GM12875 (cell line): ENCODE results near the gene SLC22A3.

ENCODE experiments used
- H3K4me3 ChIP-seq: one replicate; pipeline ENCODE4 v1.5.1; 2011; ENCODE audit warnings: low read depth, low read length, control low read depth
- CTCF ChIP-seq: IDR thresholded peaks from 2 replicates; pipeline ENCODE4 v1.5.1; 2011; ENCODE audit warnings: low read depth, mild to moderate bottlenecking, control low read depth, inconsistent platforms, low read length, moderate library complexity, borderline replicate concordance; ENCODE audit not compliant: insufficient read depth

The SLC22A3 gene

GRCh38 chr6:160327981-160328380 is 20.2 kb upstream of the SLC22A3 start:
- H3K4me3 ChIP-seq = no peak overlapping the region
- TF ChIP-seq CTCF = no peak

- H3K4me3 ChIP-seq = no peak overlapping the region
- no peak for TF ChIP-seq CTCF
These were observed 19.7 kb upstream of the SLC22A3 start for GRCh38 chr6:160328447-160328846.

- no peak overlapping the region for H3K4me3 ChIP-seq
- no peak for TF ChIP-seq CTCF
These were observed 19.0 kb upstream of the SLC22A3 start for GRCh38 chr6:160329188-160329587.

GRCh38 chr6:160330619-160331018 is 17.6 kb upstream of the SLC22A3 start:
- TF ChIP-seq CTCF = no peak
- H3K4me3 ChIP-seq = no peak overlapping the region

GRCh38 chr6:160331204-160331603 is 17.0 kb upstream of the SLC22A3 start:
- no peak overlapping the region for H3K4me3 ChIP-seq
- no peak for TF ChIP-seq CTCF

GRCh38 chr6:160331753-160332152 is 16.4 kb upstream of the SLC22A3 start:
- no peak overlapping the region for H3K4me3 ChIP-seq
- TF ChIP-seq CTCF = no peak

- H3K4me3 ChIP-seq = no peak overlapping the region
- TF ChIP-seq CTCF = no peak
These were observed 15.1 kb upstream of the SLC22A3 start for GRCh38 chr6:160333101-160333500.
